Stimulated activated CD8-positive, alpha-beta memory T cell treated with anti-CD3 and anti-CD28 coated beads, Interleukin-15, amount 100 ng/mL, for 48 hours (primary cell): Measurements from ENCODE around the gene THEM4.
"Not testable (repeated sequence)": the region's sequence is repeated elsewhere in the genome, so short reads cannot be mapped to it uniquely, and the experiment has no call there.

Source experiments
- DNase-seq, 2 donors: peaks; one replicate each; pipeline ENCODE4 v3.0.0-alpha.2; 2020; ENCODE audit warnings: low read depth in 2 of 2

THEM4 gene

DNA sequence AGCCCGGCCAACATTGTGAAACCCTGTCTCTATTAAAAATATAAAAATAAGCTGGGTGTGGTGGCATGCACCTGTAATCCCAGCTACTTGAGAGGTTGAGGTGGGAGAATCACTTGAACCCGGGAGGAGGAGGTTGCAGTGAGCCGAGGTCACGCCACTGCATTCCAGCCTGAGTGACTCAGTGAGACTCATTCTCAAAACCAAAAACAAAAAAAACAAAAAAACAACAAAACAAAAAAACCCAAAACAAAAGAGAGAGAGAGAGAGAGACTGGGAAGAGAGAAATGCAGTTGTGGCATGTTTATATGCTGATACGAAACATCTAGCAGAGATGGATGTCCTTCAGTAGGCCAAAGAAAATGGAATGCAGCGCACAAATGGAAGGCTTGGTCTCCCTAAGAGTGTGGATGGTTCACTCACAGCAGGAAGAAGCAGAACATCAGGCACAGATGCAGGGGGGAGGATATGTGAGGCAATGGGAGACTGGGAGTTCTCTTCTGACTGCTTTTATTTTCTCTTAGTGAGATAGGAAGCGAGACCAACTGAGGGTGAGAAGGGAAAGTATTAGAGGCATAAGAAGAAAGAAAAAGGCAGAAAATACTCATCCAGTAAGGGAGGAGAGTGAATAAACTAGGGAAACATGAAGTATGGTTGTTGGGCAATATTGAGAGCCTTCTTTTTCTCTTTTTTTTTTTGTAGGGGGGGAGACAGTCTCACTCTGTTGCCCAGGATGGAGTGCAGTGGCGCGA, 16.0 kb downstream of the THEM4 start:
- no peak for DNase-seq

DNA sequence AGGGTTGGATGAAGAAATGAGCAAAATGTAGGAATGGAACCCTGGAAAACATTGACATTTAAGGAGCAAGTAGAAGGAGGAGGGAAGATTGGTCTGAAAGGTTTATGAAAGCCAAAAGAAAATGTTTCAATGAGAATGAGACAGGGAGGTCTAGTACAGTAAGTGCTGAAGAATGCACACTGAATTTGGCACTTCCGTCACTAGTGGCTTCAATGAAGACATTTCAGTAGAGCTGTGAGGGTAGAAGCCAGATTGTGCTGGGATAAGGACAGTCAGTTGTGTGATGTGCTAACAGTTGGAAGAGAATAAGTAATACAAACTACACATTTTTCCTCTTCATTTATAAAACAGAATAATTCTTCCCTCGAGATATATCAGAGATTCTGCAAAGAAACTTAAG, 17.1 kb downstream of the THEM4 start:
- no peak for DNase-seq

DNA sequence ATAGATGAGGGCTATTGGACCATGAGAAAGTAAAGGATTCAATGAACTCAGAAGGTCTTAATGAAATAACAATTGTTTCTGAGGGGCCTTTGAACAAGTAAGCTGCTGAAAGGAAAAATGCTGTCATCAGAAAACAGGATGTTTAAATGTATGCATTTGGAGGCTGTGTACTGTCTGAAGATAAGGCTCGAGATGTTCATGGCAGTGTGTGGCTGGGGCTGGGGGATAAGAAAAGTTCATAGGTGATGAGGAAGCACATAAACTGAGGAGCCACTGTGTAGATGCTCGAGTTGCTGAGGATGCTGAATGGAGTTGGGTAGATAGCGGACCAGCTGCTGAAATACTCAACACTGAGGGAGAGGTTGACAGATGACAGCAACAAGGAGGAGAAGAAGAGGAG, 17.8 kb downstream of the THEM4 start:
- no peak for DNase-seq

DNA sequence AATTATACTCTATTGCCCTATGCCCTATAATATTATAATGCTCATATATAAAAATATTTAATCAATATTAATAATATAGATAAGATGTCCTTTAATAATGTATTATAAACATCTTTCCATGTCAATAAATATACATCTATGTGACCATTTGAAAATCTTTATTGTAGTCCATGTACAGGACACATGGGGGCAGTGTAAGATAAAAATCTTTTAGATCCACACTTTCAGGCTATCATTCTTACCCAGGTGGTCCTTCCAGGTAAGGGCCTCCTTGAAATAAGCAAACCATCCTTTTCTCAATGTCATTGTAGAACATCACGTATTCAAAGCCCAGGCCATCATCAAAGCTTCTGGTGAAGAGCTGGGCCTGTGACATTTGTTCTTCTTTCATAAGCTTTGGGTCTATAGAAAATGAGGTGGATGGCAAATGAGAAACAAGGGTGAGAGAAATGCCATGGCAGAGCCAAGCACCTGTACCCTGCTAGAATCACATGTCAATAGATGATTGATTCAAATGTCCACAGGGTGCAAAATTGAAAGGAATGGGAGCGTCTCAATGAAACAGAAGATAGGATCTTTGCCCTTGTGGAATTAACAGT, 20.2 kb downstream of the THEM4 start:
- no peak for DNase-seq

DNA sequence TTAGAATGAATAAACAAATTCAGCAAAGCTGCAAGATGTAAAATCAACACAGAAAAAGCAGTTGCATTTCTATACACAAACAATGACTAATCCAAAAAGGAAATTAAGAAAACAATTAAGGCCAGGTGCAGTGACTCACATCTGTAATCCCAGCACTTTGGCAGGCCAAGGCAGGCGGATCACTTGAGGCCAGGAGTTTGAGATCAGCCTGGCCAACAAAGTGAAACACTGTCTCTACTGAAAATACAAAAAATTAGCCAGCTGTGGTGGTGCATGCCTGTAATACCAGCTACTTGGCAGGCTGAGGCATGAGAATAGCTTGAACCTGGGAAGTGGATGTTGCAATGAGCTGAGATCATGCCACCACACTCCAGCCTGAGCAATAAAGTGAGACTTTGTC, 22.3 kb downstream of the THEM4 start:
- no peak for DNase-seq

DNA sequence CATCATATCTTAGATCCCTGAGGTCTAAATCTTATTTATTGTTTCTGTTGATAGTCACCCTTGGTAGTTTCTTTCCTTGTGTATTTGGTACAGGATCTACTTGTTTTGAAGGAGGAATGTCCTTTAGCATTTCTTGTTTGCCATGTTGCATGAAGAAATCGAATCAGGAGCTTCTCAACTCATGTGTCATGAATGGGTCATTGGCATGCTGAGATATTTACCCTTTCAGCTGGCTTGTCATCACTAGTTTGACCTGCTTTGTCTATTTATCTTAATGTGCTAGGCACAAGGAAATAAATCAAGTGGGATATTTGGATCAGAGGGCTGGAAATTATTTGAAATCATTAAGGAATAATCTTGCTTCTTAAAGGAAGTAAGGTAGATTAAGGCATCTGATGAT, 23.8 kb downstream of the THEM4 start:
- no peak for DNase-seq

DNA sequence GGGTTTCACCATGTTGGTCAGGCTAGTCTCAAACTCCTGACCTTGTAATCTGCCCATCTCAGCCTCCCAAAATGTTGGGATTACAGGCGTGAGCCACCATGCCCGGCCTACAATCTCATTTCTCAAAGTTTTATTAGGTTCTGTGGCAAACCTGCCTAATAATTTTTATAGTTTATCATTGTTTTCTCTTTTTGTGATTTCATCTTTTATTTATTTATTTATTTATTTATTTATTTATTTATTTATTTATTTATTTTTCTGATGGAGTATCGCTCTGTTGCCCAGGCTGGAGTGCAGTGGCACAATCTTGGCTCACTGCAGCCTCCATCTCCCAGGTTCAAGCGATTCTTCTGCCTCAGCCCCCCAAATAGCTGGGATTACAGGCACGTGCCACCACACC, 24.4 kb downstream of the THEM4 start:
- DNase-seq, result not testable (repeated sequence)

DNA sequence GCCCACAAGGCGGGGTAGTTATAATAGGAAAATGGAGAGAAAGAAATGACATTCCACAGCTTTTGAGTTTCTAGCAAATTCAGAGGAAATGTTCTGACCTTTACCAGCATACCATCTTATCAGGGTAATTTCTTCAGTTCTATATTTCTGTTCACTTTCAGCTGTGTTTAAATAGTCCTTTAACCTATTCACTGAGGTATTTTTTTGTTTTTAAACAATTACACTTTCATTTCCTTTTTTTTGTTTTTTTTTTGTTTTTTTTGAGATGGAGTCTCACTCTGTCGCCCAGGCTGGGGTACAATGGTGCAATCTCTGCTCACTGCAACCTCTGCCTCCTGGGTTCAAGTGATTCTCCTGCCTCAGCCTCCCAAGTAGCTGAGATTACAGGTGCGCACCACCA, 24.9 kb downstream of the THEM4 start:
- not testable (repeated sequence) for DNase-seq

DNA sequence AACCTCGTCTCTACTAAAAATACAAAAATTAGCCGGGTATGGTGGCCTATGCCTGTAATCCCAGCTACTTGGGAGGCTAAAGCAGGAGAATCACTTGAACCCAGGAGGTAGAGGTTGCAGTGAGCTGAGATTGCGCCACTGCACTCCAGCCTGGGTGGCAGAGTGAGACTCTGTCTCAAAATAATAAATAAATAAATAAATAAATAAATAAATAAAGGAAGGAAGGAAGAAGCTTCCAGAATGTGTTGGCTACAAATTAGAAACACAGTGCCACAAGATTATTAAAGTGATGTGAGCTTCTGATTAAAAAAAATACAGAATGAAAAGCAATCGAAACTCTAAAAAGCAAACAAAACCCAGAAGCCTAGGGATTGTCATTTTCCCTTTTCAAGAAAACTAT, 25.4 kb downstream of the THEM4 start:
- not testable (repeated sequence) for DNase-seq

DNA sequence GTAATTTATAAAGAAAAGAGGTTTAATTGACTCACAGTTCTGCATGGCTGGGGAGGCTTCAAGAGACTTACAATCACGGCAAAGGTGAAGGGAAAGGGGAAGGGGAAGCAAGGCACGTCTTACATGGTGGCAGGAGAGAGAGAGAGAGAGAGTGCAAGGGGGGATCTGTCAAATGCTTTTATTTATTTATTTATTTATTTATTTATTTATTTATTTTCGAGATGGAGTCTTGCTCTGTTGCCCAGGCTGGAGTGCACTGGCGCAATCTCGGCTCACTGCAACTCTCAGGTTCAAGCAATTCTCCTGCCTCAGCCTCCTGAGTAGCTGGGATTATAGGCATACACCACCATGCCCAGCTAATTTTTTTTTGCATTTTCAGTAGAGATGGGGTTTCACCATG, 26.4 kb downstream of the THEM4 start:
- DNase-seq, result not testable (repeated sequence)

DNA sequence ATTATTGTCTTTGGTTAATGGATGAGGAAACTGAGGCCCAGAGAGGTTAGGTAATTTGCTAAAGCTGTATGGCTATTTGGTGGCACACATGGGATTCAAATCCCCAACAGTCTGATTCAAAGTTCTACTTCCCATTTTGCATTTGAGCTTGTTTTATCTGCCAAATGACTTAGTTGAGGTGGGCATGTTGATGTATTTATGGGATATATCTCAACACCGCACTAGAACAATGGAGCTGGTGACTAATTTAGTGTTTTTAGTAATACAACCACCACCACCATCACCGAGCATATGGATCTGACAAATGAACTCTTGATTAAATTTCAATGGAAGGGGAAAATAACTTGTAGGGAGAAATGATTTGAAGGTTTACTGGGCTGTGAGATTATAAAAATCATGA, 26.8 kb downstream of the THEM4 start:
- no peak for DNase-seq

DNA sequence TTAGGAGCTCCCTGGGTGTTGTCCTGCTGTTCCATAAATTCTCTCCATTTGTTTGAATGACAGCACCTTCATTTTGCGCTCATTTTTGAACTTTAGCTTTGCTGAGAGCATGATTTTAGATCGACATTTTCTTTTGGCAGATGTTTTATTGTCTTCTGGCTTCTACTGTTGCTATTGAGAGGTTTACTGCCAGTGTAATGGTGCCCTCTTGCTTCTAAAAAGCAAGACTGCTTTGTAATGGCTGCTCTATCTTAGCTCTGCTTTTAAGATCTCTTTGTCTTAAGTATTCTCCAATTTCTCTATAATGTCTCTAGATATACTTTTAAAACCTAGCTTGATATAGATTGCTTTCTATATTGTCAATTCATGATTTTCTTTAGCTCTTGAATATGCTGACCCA, 27.8 kb downstream of the THEM4 start:
- no peak for DNase-seq

DNA sequence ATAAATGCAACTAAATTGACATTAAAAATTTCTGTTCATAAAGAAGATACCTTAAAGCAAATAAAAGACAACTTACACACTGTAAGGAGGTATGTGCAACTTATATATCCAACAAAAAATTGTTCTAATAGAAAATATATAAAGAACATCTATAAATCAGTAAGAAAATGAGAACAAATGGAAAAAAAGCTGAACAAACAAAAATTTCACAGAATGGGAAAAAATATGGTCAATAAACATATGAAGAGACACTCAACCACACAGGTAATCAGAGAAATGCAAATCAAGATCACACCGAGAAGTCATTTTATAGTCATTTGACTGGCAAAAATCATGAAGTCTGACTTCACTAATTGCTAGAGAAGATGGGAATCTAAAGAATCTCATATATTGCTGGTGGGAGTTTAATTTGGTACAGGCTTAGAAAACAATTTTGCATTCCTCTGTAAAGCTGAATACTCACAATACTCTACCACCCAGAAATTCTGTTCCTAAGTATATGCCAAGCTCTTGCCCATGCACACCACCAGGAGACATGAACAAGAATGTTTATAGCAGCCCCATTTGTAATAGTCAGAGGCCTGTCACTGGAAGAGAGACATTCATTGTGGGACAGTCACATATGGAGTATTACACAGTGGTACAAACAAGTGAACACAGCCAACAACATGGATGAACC, 33.8 kb downstream of the THEM4 start:
- no peak for DNase-seq

DNA sequence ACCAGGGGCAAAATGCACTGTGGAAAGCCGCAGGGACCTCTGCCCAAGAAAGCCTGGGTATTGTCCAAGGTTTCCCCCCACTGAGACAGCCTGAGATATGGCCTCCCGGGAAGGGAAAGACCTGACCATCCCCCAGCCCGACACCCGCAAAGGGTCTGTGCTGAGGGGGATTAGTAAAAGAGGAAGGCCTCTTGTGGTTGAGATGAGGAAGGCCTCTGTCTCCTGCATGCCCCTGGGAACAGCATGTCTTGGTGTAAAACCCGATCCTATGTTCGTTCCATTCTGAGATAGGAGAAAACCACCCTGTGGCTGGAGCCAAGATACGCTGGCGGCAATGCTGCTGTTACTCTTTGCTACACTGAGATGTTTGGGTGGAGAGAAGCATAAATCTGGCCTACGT, 36.5 kb downstream of the THEM4 start:
- not testable (repeated sequence) for DNase-seq

DNA sequence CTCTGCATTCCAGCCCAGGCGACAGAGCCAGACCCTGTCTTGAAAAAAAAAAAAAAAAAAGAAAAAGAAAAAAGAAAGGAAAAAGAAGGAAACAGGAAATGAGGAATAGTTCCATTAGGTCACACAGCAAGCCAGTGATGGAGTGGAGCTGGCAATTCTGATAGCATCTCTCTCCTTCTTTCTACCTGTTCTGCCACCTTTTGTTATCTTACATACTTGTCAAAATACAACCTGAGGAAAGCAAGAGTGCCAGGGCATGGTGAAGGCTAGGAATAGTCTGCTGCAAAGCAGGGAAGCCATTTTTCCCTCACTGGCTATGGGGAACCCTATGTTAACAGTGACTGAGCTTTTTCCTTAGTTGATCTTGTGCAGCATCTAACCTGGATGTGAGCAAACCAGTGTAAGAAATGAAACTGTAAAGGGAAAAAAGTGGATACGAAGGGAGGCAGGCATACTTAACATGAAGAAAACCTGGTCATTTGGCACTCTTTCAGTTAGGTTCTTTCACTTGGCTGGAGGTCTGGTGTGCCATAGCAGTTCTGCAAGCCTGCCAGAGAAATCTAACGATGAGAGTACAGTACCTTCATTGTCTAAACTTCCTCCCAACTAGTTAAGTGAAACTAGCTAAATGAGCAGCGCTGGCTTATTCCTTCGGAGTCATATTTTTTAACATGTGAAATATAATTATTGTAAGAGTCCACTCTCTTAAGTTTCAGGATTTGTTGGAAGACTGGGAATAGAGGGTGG, 37.9 kb downstream of the THEM4 start:
- no peak for DNase-seq

DNA sequence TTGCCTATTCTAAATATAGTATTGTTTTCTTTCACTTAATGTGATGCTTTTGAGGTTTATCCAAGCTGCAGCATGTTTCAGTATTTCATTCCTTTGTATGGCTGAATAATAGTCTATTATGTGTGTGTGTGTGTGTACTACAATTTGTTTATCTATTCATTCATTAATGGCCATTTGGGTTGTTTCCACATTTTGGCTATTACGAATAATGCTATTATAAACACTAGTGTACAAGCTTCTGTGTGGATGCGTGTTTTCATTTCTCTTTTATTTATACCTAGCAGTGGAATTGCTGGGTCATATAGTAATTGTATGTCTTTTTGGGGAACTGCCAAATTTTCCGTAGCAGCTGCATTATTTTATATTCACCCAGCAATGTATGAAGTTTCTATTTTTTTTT, 40.8 kb downstream of the THEM4 start:
- DNase-seq, result no peak

DNA sequence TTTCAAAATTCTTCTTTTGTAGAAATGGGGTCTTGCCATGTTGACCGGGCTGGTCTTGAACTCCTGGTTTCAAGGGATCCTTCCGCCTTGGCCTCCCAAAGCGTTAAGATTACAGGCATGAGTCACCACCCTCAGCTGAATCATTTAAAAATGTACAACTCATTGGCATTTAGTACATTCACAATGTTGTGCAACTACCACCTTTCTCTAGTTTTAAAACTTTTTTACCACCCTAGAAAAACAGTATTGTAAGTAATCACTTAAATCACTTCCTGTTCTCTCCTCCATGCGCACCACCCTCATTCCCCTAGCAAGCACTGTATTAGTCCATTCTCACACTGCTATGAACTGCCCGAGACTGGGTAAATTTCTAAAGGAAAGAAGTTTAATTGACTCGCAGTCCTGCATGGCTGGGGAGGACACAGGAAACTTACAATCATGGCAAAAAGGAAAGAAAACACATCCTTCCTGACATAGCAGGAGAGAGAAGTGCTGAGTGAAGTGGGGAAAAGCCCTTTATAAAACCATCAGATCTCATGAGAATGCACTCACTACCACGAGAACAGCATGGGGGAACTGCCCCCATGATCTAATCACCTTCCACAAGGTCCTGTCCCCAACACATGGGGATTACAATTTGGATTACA, 41.4 kb downstream of the THEM4 start:
- no peak for DNase-seq

DNA sequence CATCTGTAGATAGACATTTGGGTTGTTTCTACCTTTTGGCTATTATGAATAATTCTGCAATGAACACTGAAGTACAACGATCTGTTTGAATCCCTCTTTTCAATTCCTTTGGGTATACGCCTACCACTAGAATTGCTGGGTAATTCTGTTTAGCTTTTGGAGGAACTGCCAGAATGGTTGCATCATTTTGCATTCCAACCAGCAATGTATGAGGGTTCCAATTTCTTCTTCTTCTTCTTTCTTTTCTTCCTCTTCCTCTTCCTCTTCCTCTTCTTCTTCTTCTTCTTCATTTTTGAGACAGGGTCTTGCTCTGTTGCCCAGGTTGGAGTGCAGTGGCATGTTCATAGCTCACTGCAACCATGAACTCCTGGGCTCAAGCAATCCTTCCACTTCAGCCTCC, 42.0 kb downstream of the THEM4 start:
- no peak for DNase-seq

DNA sequence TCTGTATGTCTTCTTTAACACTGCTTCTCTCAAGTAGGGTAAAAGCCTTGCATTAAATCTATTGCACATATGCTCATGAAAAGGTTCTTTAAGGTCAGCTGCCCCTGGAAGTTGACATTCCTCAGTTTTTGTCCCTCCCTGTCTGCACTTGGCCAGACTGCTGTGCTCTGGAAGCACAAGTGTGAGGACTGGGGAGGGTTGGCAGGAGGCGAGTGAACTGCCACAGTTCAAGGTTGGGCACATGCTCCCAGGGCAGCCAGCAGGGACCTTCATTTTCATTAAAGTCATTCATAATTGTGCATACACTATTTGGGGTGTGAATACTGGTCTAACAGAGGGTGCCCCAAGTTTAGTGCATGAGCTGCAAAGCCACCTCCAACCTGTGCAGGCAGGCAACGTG, 44.9 kb downstream of the THEM4 start:
- DNase-seq, result no peak

DNA sequence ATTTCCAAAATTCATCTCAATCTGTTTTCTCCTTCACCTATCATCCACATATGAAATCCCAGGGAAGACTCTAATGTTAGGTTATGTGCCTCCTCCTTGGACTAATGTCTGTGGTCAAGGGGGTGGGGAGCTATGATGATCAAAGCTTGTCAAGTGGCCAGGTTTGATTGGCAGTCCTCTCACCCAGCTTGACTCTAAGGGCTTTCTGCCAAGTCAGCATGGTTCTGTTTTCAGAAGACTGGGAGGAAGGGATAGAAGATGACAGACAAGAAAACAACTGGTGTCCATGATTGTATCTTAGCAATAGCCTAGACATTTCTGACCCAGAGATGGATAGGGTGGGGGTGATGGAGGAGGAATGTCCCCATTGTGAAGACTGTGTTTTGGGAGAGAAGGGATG, 46.7 kb downstream of the THEM4 start:
- no peak for DNase-seq

DNA sequence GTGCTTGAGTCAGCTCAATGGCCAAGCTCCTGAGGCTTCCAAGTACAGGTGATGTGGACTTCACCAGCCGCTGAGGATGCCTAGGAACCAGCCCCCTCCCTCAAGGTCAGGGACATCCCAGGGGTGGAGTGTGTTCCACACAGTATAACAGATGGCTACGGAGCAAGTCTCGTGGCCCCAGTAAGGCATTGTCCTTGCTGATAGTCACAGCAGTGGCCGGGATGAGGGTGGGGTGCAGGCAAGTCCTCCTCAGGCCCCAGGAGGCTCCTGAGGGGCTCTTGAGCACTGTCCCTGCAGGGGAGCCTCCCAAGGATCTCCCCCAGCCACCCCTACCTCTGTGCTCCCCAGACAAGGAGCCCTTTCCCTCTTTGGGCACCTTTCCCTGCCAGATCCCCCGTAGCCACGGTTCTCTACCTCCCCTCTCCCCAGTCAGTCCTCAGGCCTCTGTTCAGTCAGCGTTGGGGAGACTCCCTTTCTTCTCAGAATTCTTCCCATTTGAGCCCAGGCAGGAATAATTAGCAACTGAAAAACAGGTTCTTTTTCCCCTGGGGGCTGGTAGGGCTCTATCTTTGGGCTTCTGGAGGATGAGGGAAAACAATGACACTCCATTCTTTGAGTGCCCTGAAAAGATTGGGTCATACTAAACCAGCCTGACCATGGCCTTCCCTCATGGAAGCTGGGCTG, 48.7 kb downstream of the THEM4 start:
- DNase-seq, result no peak
